HTR-8/SVneo (cell line): ENCODE data around the gene HS3ST6.
"Not testable (repeated sequence)": the region's sequence is repeated elsewhere in the genome, so short reads cannot be mapped to it uniquely, and the experiment has no call there.

Experiments used
- DNase-seq: peaks from one replicate; pipeline ENCODE4 v3.0.0; 2011; ENCODE audit warnings: low spot score, mixed read lengths; ENCODE audit not compliant: insufficient read length
- FAIRE-seq: peaks from 2 replicates; lab custom pipeline; 2011; peaks lifted over from hg19 to GRCh38; lab: Jason Lieb, UNC

HS3ST6 gene

DNA sequence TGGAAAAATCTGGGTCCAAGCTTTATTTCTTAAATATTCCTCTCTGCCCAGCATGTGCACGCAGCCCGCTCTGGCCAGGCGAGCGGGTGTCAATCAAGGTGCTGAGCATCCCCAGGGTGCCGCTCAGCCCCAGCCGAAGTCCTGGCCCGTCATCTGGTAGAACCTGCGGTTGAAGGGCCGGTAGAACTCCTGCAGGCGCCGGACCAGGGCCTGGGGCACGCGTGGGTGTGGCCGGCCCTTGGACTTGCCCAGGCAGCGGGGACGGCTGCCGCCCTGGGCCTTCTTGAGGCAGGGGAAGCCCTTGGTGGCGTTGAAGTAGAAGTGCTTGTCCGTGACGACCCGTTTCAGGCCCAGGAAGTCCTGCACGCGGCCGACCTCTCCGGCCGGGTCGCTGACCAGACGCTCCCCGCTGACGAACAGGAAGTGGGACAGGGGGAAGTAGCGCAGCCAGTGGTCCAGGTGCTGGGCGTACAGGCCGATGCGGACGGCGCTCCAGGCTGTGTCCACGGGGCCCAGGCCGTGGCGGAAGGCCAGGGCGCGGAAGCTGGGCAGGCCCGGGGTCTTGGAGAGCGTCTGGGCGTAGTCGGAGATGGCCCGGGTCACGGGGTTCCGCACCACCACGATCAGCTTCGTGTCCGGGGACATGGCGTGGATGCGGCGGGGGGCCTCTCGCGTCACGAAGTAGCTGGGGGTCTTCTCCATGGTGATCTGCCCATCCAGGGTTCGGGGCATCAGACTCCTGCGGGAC is 6.6 kb downstream of the HS3ST6 start:
- no peak for DNase-seq
- no peak for FAIRE-seq

- FAIRE-seq (no peak), DNase-seq (no peak)
Observed at GRCh38 chr16:1909561-1910231, 8.5 kb downstream of the HS3ST6 start.

DNA sequence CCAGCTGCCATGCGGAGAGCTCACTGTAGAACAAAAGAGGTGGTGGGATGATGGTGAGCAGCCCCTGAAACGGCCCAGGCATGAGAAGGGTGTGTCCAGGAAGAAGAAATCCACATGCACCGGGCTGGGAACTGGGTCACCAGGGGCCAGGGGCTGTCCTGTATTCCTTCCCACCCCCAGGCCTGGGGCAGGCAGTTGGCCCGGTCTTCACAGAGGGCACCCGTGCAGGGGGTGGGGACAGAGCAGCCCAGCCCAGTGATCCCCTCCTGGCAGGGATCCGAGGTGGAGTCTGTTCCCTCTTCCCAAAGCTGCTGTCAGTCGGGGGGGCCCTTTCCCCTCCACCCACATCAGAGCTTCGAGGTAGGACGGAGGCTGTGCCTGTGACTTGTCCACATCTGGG is 9.2 kb downstream of the HS3ST6 start:
- FAIRE-seq (no peak), DNase-seq (no peak)

DNA sequence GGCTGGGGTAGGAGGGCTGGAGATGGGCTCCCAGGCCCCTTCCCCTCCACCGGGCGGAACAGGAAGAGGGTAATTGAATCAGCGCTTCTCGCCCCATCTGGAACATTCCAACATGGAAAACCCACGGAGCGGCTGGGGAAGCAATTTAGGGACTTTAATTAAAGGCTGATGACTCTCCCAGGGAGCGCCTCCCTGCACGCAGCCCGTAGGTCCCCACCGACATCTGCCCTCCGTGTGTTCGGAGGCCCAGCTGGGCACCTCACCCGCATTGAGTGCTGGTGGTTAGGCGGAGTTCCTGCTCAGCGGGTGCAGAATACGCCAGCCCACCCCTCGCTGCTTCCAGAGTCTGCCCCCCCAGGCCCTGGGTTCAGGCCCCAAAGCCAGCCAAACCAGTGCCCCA is 10.0 kb downstream of the HS3ST6 start:
- FAIRE-seq (no peak), DNase-seq (no peak)

DNA sequence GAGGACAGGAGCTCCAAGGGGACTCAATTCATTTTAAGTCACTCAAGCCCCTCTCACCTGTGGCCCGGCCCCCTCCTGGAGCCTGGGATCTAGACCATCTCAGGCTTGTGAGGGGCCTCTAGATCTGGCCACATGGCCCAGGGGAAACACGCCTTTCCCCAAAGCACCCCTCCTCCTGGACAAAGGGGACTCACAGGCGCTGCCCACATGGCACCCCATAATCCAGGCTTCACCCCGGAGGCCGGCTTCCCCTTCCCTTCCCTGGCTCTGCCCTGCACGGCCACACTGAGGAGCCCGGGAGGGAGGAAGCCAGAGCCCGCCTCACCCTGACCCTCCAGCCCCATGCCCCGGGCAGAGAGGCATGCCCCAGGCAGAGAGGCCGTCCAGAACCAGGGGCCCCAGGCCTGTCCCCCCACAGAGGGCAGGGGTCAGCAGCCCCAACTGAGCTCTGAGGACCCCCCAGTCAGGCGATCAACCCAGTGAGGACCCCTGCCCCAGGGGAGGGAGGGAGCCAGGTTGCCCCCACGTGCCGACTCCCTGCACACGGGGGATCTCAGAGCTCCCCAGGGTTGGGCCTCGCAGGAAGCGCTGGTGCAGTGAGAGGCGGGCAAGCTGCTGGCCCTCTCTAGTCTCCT is 10.9 kb downstream of the HS3ST6 start:
- DNase-seq (no peak), FAIRE-seq (no peak)

GRCh38 chr16:1906846-1907165 is 11.4 kb downstream of the HS3ST6 start:
- no peak for FAIRE-seq
- no peak for DNase-seq

GRCh38 chr16:1906055-1906845 is 12.0 kb downstream of the HS3ST6 start:
- FAIRE-seq (no peak), DNase-seq (no peak)

DNA sequence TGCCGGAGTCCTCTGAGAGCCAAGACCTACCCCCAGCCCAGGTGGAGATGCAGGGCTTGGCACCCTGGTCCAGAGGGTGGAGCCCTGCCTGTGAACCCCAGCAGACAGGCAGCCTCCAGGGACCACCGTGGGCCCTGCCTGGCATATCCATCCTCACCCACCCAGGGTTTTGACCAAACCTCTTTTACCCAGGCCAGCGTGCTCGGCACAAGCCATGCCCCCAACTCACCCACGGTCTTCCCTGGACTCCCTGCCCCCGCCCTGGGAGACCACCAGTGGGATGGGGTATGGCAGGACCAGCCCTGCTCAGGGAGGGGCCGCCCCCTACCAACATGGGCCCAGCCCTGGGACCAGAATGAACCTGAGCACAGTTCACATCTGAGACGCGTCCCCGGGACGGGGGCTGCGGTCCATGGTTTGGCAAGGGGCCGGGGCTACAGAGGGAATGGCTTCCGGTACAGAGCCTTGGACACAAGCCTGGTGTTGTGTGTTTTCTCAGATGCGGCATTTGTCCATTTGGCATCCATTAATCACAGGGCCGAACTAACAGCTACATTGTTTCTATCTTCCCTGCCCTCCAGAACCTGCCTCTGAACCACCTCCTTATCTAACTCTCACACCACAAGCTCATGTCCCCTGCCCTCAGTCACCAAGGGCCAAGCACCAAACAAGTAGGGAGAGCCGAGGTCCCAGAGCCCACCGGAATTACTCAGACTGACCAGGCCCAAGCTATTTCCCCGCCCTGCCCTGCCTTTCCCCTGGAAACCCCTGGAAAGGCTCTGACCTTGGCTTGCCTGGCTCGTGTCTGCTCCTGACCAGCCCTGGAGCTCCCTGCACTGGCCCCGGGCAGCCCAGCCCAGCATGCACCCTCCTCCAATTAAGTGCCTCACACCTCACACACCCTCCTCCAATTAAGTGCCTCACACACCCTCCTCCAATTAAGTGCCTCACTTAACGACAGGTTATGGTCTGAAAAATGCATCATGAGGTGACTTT is 14.1 kb downstream of the HS3ST6 start:
- FAIRE-seq, result no peak

DNA sequence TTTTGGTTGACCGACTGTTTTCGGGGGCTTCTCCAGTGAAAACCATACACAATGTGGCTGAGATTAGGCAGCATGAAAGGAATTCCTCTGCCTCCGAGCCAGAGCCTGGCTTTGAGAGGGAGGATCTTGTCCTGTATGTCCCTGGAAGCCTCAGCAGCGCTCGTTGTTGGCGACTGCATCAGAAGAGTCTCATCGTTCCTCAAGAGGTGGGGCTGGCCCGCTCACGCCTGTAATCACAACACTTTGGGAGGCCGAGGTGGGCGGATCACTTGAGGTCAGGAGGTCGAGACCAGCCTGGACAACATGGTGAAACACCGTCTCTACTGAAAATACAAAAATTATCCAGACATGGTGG is 15.0 kb downstream of the HS3ST6 start:
- FAIRE-seq (no peak), DNase-seq (no peak)

More for the DNA sequence above, 14.1 kb downstream of the HS3ST6 start:
- no peak for DNase-seq

DNA sequence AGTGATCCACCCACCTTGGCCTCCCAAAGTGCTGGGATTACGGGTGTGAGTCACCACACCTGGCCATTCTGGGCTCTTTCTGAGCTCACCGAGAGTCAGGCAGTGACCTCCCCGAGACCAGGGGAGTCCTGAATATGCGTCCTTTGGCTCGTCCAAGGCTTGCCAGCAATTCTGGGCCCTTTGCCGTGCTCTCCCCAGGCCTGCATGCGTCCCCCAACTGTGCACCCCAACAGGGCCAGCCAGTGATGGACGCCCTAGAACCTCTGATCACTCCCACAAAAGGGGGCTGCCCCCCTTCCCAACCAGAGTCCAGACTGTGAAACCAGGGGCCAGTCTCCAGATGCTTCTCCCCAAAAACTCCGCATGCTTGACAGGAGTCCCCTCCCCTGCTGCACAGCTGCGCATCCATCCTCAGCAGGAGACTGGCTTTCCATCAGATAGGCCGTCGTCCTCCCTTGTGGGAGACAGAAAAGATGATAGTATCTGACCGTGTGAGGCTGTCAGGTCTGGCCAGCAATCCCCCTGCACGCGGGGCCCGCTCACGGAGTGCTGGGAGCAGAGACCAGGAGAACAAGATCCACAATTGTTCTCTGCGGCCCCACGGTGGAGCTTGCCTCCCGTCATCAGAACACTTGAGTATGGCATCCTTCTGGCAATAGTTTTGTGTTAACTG is 15.5 kb downstream of the HS3ST6 start:
- DNase-seq (no peak), FAIRE-seq (no peak)

GRCh38 chr16:1900452-1900774 is 17.8 kb downstream of the HS3ST6 start:
- DNase-seq, result no peak
- no peak for FAIRE-seq

GRCh38 chr16:1899641-1900451 is 18.4 kb downstream of the HS3ST6 start:
- DNase-seq (no peak), FAIRE-seq (peak; percentile 57)

GRCh38 chr16:1897692-1898091 is 20.5 kb downstream of the HS3ST6 start:
- FAIRE-seq, DNase-seq: not testable (repeated sequence)

GRCh38 chr16:1895949-1896675 is 22.1 kb downstream of the HS3ST6 start:
- DNase-seq (no peak), FAIRE-seq (no peak)

GRCh38 chr16:1895068-1895467 is 23.1 kb downstream of the HS3ST6 start:
- FAIRE-seq, result no peak
- no peak for DNase-seq

DNA sequence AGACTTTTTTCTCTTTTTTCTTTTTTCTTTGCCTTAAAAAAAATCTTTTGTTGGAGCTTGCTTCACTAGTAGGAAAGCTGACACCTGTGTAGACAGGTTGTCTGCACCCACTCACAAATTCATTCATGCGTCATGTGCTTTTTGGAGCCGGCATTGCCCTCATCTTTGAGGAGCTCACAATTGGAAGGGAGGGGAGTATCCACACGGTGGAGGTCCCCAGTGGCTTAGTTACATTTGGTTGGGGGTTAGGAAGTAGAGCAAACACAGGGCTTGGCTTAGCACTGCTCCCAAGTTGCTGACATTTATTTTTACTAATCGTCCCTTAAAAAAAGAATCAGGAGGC is 27.5 kb downstream of the HS3ST6 start:
- no peak for DNase-seq
- no peak for FAIRE-seq

- peak; percentile 16 for FAIRE-seq
- DNase-seq, result no peak
Observed at GRCh38 chr16:1890024-1890707, 28.0 kb downstream of the HS3ST6 start.
